Measurements from ENCODE around the gene NFIB.

GRCh38 chr9:14288433-14288832 lies 25.5 kb downstream of the NFIB start:
- TF ChIP-seq CTCF (conservative IDR thresholded peaks at IDR 0.05; ENCODE audit: low read depth, low read length), result no peak
- TF ChIP-seq EZH2 (IDR thresholded peaks at IDR 0.05; ENCODE audit: low read length, unreplicated experiment), result no peak

Data from PC-3 (cell line).